HG03108 (cell line): Measurements from ENCODE around the gene DCT.
"Not testable (repeated sequence)": the region's sequence is repeated elsewhere in the genome, so short reads cannot be mapped to it uniquely, and the experiment has no call there.

Experiments
- ATAC-seq: cut with Tn5 transposase; IDR thresholded peaks from one replicate; pipeline ENCODE4 v1.9.1; 2021; ENCODE audit warnings: moderate library complexity; ENCODE audit not compliant: unreplicated experiment

DCT gene

DNA sequence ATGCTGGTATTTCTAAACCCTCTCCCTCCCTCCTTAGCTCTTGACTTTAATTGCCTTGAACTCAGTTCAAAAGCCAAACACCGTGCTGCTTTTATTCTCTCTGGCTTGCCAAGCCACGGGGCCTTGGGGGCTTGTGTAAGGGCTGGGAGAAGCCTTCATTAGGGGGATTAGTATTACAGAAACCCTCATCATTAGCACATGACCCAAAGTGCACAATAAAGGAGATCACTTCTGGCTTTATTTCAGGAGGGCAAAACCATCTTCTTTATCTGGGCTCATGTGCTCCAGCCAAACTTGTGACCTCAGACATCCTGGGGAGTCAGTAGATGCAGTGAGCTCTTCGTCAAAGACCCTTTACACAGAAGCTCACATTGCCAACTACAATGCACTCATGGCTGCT lies at the start of gene DCT:
Gene DCT (minus strand): TSS at position 67 of the 400 bp plus-strand sequence. CDS start 427 bp downstream, outside the sequence.
- ATAC-seq, result no peak

DNA sequence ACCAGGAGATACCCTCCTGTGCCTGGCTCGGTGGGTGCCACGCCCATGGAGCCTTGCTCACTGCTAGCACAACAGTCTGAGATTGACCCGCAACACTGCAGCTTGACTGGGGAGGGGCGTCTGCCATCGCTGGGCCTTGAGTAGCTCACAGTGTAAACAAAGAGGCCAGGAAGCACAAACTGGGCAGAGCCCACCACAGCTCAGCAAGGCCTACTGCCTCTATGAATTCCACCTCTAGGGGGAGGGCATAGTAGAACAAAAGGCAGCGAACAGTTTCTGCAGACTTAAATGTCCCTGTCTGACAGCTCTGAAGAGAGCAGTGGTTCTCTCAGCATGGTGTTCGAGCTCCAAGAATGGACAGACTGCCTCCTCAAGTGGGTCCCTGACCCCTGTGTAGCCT lies 47.5 kb upstream of the DCT start:
- not testable (repeated sequence) for ATAC-seq

DNA sequence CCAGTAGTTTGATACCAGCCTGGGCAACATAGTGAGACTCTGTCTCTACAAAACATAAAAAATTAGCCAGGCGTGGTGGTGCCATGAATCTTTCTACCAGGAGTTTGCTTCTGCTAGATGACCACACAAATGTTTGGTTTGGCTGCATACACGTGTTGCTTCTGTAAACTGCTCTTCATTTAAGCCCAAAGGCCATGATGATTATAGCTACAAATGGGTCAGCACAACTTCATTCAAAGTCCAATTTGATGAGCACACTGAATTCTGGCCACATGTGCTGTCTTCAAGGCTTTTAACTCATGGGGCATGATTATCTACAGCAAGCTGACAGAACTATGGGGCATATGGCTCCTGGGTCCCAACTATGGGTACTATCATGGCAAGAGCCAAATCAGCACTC lies 46.3 kb upstream of the DCT start:
- ATAC-seq, result no peak

DNA sequence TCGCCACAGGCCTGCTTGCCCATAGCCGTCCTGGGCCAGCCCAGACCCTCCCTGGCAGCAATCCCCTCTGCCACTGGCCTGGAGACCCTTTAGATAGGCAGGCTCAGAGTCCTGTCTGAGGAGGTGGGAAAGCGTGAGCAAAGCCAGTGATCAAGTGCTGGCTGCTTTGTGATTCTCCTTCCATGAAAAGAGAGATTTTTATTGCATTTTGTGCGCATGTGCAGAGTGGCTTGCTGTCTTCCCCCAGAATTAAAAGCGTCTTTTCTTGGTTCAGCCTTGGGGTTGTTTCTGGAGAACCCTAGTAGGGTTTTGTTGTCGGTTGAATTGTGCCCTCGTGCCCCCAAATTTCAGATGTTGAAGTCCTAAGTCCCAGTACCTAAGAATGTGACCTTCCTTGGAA lies 44.9 kb upstream of the DCT start:
- ATAC-seq, result no peak

DNA sequence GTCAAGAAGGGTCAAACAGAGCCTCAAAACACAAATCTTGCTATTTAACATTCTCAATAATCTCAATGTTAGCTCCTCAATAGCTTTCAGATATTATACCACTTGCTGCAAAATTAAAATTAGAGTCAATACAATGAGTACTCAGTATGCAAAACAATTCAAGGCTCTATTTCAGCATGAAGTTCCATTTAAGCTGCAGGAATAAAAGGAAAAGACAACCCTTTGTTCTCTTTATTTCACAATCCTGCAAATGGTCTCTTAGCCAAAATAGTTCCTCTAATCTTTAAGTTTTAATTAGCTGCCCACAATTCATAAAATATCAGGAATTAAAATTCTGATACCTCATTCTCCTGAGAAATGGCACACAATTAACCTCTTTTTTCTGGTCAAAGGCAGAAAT lies 40.5 kb upstream of the DCT start:
- no peak for ATAC-seq

DNA sequence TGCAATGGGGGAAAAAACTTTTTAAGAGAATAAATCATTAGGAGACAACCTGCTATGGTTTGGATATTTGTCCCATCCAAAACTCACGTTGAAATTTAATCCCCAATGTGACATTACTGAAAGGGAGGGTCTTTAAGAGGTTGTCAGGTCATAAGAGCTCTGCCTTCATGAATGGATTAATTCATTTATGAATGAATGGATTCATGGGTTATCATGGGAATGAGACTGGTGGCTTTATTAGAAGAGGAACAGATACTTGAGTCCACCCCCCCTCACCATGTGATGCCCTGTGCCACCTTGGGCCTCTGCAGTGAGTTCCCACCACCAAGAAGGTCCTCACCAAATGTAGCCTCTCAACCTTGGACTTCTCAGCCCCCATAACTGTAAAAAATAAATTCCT lies 37.0 kb upstream of the DCT start:
- ATAC-seq, result no peak

DNA sequence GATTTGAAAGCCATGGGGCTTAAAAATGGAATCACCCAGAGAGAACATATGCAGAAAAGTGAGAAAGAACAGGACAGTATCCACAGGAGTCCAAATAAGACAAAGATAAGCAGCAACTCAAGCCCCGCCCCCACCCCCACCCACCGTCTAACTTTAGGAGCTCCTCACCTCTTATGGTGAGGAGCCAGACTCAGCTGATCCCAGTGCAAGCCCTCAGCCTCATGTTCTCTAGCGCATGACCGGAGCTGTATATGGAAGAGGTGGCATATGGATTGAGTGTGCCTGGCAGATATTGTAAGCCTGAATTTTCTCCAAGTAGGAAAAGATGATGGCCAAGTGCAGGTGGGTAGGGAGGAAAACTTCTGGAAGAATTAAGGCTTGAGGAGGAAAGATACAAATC lies 36.4 kb upstream of the DCT start:
- no peak for ATAC-seq

DNA sequence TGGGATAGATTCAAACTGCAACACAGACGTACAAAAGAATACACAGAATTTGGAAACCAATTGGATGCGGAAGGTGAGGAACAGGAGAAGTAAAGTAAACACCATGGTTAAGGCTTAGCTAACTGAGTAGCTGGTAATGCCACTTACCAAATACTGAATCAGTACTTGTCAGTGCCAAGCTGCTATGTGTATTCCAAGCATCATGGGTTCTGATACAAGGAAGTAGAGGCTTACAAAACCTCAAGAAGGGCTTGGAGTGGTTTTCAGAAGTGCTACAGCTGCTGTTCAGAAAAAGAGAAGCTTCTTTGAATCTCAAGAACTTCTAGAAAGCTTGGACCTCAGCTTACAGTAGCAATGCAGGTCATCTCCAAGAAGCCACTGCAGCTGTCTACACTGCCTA lies 35.9 kb upstream of the DCT start:
- no peak for ATAC-seq

DNA sequence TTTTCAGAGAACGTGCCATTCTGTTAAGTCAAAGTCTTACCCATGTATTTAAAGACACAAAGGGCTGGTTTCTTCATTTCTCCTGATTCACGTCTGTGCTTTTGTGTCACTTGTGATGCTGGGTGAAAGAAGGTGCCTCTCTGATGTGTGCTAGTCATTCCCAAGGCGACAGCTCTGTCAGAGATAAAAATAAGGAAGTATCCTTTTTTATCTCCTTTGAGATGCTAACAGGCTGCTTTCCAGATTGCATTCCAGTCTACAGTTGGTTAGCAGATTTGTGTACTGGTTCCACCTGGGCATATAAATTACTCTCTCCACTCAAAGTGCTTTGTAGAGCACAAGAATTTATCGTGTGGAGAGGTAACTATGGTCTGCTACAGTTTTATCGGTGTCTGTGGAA lies 33.5 kb upstream of the DCT start:
- ATAC-seq, result no peak

DNA sequence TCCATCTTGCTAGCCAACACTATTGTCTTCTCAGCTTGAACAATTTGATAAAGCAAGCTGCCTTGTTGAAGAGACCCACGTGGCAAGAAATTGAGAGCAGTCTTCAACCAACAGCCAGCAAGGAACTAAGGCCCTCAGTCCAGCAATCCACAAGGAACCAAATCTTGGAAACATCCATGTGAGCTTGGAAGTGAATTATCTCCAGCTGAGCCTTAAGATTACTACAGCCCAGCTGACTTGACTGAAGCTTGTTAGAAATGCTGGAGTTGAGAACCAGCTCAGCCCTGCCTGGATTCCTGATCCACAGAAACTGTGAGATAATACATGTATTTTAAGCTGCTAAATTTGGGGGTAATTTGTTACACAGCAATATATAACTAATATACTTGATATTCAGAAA lies 26.2 kb upstream of the DCT start:
- ATAC-seq, result no peak

DNA sequence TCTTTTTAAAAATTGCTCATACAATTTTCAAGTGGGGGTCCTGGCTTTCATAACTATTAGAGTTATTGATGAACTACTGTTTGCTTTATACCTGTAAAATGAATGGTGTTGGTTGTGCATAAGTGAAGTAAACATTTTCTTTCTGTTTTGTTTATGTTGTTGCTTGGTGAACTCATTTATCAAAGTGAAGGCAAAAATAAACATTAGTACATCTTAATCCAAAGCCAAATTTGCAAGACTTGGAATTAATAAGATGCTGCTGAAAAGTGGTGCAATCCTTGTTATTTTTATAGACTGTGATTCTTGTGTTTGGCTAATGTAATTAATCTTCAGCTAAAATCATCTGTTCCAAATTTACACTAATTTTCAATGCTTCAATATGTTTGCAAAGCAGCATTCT lies 24.4 kb upstream of the DCT start:
- no peak for ATAC-seq

DNA sequence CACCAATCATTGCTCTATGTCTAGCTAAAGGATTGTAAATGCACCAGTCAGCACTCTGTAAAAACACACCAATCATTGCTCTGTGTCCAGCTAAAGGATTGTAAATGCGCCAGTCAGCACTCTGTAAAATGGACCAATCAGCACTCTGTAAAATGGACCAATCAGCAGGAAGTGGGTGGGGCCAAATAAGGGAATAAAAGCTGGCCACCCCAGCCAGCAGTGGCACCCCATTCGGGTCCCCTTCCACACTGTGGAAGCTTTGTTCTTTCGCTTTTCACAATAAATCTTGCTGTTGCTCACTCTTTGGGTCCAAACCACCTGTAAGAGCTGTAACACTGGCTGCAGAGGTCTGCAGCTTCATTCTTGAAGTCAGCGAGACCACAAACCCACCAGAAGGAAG lies 19.3 kb upstream of the DCT start:
- not testable (repeated sequence) for ATAC-seq

DNA sequence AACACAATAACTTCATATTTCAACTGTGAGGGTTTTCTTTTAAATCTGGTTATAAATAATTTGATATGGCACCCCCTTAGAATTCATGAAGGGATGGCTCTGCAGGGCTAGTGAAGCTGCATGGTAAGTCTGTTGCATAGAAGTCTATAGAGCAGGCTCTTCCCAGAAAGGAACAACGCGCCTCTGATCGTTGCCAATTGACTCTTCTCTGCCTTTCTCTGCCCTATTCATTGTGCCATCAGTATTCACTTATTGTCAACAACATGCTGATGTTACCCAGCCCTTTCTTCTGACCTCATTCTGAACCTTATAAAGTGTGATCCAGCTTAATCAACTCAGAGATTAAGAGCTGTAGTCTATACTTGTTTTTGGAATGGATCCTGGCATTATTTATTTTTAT lies 16.3 kb upstream of the DCT start:
- no peak for ATAC-seq

DNA sequence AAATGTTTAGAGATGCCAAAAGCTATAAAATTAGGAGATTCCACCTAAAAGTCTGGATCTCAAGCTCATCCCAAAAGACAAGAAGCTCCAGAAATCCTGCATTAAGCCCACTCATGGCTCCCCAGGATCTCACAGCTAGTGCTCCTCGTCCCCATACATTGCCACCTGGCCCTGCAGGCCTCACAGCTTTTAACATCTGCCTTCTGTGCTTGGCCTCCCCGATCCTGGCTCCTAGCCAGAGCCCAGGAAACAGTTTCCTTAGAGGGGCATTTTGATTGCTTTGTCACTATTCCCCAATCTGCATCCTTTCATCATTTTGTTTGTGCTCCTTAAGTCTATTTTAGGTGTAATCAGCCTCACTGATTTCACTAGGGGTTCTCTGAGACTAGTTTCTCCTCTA lies 14.5 kb upstream of the DCT start:
- ATAC-seq, result no peak

DNA sequence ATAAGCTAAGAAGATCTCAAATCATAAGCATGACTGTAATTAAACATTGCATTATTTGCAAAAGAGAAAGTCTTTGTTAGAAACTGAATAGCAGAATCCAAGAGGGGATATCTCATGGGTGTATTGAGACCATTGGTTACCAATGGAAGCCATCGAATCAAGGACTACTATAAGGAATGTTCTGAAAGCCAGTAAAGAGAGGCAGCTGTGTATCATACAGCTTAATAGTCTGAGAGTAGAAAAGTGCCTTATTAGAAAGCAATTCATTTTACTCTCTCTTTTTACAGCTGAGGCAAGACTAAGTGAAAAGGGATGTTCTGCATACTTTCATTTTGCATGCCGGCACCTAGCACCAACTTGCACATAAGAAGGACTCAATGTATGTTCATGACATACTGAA lies 7.6 kb upstream of the DCT start:
- no peak for ATAC-seq

DNA sequence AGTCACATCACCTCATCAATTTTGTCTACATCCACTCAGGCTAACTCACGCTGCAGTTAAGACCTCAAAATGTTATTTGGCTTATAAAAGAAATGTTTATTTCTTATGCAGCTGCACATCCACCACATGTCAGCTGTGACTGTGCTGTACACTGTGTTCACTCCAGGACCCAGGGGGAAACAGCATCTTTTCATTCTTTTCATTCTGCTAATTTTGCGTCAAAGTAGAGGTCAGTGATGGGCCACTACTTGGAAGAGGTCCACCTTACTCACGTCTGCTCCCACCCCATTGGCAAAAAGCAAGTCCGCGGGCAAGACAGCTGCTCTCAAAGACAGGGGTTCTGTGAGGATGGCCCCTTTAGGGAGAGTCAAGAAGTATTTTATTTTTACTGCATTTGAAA lies 4.5 kb upstream of the DCT start:
- ATAC-seq, result no peak

DNA sequence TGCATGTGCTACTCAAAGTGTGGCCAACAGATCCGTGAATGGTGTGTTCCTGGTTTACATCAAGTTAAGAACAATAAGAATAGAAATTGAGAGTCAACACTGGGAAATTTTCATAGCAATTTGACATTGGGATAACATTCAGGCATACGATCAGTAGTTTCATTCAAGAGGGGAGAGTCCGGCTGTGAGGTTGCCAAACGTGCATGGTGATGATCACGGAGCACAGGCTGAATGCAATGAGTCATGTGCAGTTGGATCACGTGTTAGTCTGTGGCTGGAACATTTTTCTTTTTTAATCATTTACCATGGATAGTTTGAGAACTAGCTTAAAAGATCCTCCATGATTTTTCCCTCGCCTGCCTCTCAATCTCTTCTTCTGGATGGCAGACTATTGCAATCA lies 2.5 kb upstream of the DCT start:
- ATAC-seq, result no peak

DNA sequence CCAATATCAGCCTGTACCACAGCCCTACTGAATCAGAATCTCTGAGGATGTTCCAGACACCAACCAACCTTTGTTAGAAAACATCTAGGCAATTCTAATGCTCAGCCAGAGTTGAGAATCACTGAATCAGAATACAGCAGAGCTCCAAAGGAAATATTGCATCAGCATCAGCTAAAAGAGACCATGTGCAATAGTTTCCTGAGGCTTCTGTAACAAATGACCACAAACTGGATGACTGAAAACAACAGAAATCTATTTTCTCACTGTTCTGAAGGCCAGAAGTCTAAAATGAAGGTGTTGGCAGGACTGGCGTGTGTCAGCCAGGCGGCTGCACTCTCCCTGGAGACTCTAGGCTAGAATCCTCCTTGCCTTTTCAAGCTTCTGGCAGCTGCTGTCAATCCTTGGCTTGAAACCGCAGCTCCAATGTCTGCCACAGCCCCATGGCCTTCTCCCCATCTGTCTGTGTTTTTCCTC lies 1.2 kb upstream of the DCT start:
- no peak for ATAC-seq

DNA sequence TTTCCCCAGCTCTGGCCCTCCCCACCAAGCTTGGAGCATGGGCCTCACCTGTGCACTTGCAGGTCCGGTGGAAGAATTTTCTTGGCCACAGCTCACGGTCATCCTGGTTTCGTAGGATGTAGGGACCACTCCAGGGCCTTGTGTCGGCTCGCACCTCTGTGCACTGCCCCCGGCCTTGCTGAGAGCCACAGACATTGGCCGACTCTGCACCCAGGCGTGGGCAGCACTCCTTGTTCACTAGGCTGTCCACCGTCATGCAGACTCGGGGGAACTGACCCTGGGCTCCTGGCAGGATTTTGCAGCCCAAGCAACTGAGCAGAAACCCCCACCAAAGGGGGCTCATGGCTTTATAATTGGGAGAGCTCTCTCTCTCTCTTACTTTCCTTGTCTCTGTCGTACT lies 569 bp downstream of the DCT start:
- no peak for ATAC-seq

DNA sequence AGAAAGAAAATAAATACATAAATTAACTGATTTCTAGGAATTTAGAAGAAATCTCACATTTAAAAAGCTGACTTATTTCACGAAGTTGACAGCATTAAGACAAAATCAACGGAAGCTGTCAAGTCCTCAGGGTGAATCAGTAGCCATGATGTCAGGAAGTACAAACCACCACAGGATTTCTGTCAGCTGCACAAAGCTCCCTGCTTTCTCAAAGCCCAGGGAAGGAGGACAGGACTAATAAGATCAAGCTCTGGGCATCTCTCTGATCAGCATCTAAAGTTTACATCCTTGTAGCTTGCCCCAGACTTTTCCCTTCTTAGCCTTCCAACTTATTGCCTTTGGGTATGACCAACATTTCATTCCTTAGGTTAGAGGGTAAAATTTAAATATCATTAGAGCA lies 9.4 kb downstream of the DCT start:
- no peak for ATAC-seq

DNA sequence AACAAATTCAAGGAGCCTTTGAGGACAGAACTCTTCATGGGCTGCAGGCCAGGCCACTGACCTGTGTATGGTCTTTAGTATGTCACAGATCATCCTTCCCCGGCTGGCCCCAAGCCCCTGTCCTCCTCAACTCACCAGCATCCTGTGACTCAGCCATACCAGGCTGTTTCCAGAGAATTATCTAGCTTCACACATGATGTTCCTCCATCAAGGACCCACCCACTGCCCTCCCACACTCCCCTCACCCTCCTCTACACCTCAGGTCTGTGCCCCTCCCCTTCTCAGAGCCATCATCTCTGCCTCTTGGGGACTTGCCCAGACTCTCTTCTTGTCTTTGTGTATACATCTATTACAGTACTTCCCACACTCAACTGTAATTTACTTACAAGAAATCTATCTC lies 14.7 kb downstream of the DCT start:
- no peak for ATAC-seq

DNA sequence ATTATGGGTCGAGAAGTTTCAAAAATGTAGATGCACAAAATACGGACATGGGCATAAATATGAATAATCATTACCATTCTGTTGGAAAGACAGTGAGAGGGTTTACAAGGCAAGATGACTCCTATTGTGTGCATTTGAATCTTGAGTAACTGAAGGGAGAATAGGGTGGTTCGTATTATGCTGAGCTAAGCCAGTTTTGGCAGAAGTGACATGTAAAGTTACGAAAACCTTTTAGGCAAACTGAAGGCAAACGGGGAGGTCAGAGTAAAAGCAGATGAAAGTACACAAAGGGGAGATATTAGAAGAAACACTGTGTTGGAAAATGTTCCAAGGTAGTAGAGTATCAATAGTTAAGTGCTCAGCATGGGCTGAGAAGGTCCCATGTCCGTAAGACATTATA lies 16.8 kb downstream of the DCT start:
- no peak for ATAC-seq

DNA sequence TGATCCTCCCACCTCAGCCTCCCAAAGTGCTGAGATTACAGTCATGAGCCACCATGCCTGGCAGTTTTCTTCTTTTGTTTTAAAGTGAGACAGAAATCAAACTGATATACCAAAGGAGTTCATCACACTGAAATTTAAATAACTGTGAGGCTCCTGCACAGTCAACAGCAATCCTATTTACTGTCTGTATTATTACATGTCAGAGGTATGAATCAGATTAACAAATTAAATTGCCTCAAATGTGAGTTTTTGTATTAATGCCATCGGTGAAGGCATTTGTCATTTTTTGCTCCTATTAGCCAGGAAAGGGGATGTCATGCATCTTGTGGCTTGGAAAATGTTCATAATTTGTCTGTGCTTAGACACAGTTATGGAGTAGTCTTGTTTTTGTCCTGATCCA lies 20.4 kb downstream of the DCT start:
- no peak for ATAC-seq

DNA sequence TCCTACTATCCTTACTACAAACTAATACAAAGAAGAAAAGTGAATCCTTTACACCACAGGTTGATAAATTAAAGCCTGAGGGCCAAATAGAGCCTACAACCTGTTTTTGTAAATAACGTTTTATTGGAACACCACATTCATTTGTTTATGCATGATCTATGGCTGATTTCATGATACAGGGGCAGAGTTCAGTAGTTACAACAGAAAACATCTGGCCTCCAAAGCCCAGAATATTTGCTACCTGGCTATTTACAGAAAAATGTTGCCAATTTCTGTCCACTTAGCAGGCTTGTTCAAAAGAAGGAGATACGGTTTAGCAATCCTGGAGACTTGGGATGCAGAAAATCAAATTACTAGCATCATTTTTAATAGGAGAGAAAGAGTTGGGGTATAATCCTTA lies 24.1 kb downstream of the DCT start:
- ATAC-seq, result no peak
